CD14-positive monocyte (primary cell): Measurements from ENCODE around the gene ATAD3A. TPM values are rescaled to one million over a fixed set of nuclear protein-coding genes. Genes with fewer than 3 reads are reported as not detected.
A peak's percentile ranks its signal among the peaks of the same experiment; 100 is the strongest.
"Not testable (repeated sequence)": the region's sequence is repeated elsewhere in the genome, so short reads cannot be mapped to it uniquely, and the experiment has no call there.

Experiments used
- DNase-seq, 3 donors: peaks; one replicate each; pipeline ENCODE4 v3.0.0-alpha.2; 2011 to 2022
- H2AFZ ChIP-seq: 2 replicates; pipeline ENCODE4 v1.6.0; 2012; ENCODE audit warnings: mild to moderate bottlenecking, low read depth, low read length, inconsistent platforms; ENCODE audit not compliant: insufficient read depth, poor library complexity, severe bottlenecking
- H3K27ac ChIP-seq, 2 donors: 1 replicate in 1 of 2; 2 replicates in 1 of 2; pipeline ENCODE4 v1.5.1; 2012 to 2013; ENCODE audit warnings: low read length in 2 of 2, control low read depth in 1 of 2, inconsistent platforms in 1 of 2, low read depth in 1 of 2, mild to moderate bottlenecking in 1 of 2
- H3K27me3 ChIP-seq, 2 donors: one replicate each; pipeline versions ENCODE4 v1.6.0 to v1.6.1; 2011 to 2013; ENCODE audit warnings: low read length in 2 of 2; ENCODE audit not compliant: control insufficient read depth in 2 of 2, insufficient read depth in 2 of 2
- H3K36me3 ChIP-seq, 2 donors: replicated peaks in 1 of 2; 1 replicate in 1 of 2; 2 replicates in 1 of 2; pipeline versions ENCODE4 v1.5.1 to v1.6.1; 2012 to 2013; ENCODE audit warnings: low read length in 2 of 2, control low read depth in 1 of 2, inconsistent platforms in 1 of 2, mild to moderate bottlenecking in 1 of 2; ENCODE audit not compliant: insufficient read depth in 2 of 2, control insufficient read depth in 1 of 2
- H3K4me1 ChIP-seq, 2 donors: 1 replicate in 1 of 2; 2 replicates in 1 of 2; pipeline versions ENCODE4 v1.5.1 to v1.6.1; 2012 to 2013; ENCODE audit warnings: low read length in 2 of 2, control low read depth in 1 of 2, inconsistent platforms in 1 of 2, mild to moderate bottlenecking in 1 of 2, moderate library complexity in 1 of 2; ENCODE audit not compliant: insufficient read depth in 2 of 2, control insufficient read depth in 1 of 2
- H3K4me2 ChIP-seq: replicated peaks from 2 replicates; pipeline ENCODE3; 2012; ENCODE audit warnings: low read length, moderate library complexity, mild to moderate bottlenecking; ENCODE audit not compliant: poor library complexity, severe bottlenecking; ENCODE audit errors: extremely low read depth
- H3K4me3 ChIP-seq, 3 experiments: fragments of 200-600 bp in 1 of 3; sonication (generic) in 1 of 3; replicated peaks in 1 of 3; 1 replicate in 2 of 3; 2 replicates in 1 of 3; pipeline ENCODE4 v1.5.1; 2011 to 2013; ENCODE audit warnings: low read length in 3 of 3, mild to moderate bottlenecking in 3 of 3, control low read depth in 2 of 3, low read depth in 2 of 3, inconsistent platforms in 1 of 3, moderate library complexity in 1 of 3
- H3K79me2 ChIP-seq: 2 replicates; pipeline ENCODE4 v1.6.0; 2012; ENCODE audit warnings: mild to moderate bottlenecking, control low read depth, inconsistent platforms, low read length, moderate library complexity; ENCODE audit not compliant: insufficient read depth
- H3K9ac ChIP-seq: 2 replicates; pipeline ENCODE4 v1.6.0; 2017; ENCODE audit warnings: low read length, mild to moderate bottlenecking; ENCODE audit not compliant: insufficient read depth, poor library complexity, severe bottlenecking
- H3K9me3 ChIP-seq, 2 donors: replicated peaks in 1 of 2; 1 replicate in 1 of 2; 2 replicates in 1 of 2; pipeline versions ENCODE4 v1.5.1 to v1.6.1; 2012 to 2013; ENCODE audit warnings: low read length in 2 of 2, control low read depth in 1 of 2; ENCODE audit not compliant: control insufficient read depth in 1 of 2, insufficient read depth in 1 of 2
- H4K20me1 ChIP-seq: 2 replicates; pipeline ENCODE4 v1.6.0; 2012; ENCODE audit warnings: mild to moderate bottlenecking, low read length, control low read depth, moderate library complexity; ENCODE audit not compliant: insufficient read depth
- H3K27ac Mint-ChIP-seq, 7 donors: one replicate each; pipeline ENCODE4 v1.8.0; 2020; ENCODE audit warnings: mild to moderate bottlenecking in 7 of 7, mixed read lengths in 7 of 7, moderate library complexity in 6 of 7, inconsistent platforms in 2 of 7
- H3K27me3 Mint-ChIP-seq, 3 donors: one replicate each; pipeline ENCODE4 v1.8.0; 2021 to 2022; ENCODE audit warnings: low read depth in 3 of 3, mild to moderate bottlenecking in 3 of 3, mixed read lengths in 3 of 3, moderate library complexity in 3 of 3, inconsistent platforms in 1 of 3
- H3K36me3 Mint-ChIP-seq, 2 donors: one replicate each; pipeline ENCODE4 v1.8.0; 2020; ENCODE audit warnings: mixed read lengths in 2 of 2, inconsistent platforms in 1 of 2, mild to moderate bottlenecking in 1 of 2
- H3K4me1 Mint-ChIP-seq: one replicate; pipeline ENCODE4 v1.8.0; 2020; ENCODE audit warnings: mild to moderate bottlenecking, mixed read lengths
- H3K4me3 Mint-ChIP-seq, 2 donors: one replicate each; pipeline ENCODE4 v1.8.0; 2020; ENCODE audit warnings: mild to moderate bottlenecking in 2 of 2, mixed read lengths in 2 of 2, moderate library complexity in 1 of 2
- H3K9me3 Mint-ChIP-seq, 7 donors: one replicate each; pipeline ENCODE4 v1.8.0; 2020 to 2022; ENCODE audit warnings: mixed read lengths in 7 of 7, mild to moderate bottlenecking in 6 of 7, moderate library complexity in 6 of 7, inconsistent platforms in 2 of 7
- WGBS: methylation state at CpG from one replicate; pipeline ENCODE4 v1.1.5; 2013; ENCODE audit warnings: missing lambda C conversion rate; ENCODE audit not compliant: insufficient coverage; 5-methylcytosine and 5-hydroxymethylcytosine counted together
- intact Hi-C, 2 donors: fragments of 100-400 bp; cut with micrococcal nuclease; formaldehyde crosslinking; loops; one replicate each; pipeline versions ENCODE4 v1.15.0 to v1.15.1; 2023
- polyA plus RNA-seq, 3 donors: library from polyadenylated mRNA; depleted of rRNA in 1 of 3; unstranded in 2 of 3; stranded (reverse) in 1 of 3; fragments of 300-500 nt in 2 of 3; fragments of >200 nt in 1 of 3; fragmentation: Illumina TruSeq in 2 of 3; gene quantifications; 1 replicate in 2 of 3; 2 replicates in 1 of 3; pipeline ENCODE4 v1.2.3, GENCODE V29; 2012 to 2021
- TF ChIP-seq, protein P1 (sequence below): fragments of 200-600 bp; IDR thresholded peaks from one replicate; pipeline ENCODE4 v1.8.0; 2022; ENCODE audit warnings: antibody characterized with exemption, mild to moderate bottlenecking

Gene ATAD3A
- polyA plus RNA-seq, 3 donors = 4.1 to 14.0 (median 6.4) TPM

DNA sequence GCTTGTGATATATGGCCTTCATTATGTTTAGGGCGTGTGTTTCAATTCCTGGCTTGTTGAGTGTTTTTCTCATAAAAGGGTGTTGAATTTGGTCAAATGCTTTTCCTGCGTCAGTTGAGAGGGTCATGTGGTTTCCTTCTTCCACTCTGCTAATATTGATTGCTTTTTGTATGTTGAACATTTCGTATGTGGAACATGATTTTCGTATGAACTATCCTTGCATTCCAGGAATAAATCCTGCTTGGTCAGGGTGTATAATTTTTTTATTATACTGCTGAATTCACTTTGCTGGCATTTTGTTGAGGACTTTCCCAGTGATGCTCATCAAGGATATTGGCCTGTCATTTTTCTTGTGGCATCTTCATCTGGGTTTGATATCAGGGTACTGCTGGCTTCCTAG lies 4.7 kb upstream of the ATAD3A start:
- no peak overlapping the region for H3K27ac ChIP-seq
- Mint-ChIP-seq H3K36me3 (no peaks in the 10 kb centered on the region), H3K4me1 (peaks cover 22% of the 10 kb centered on the region), H3K4me3 (no peak overlapping the region), H3K27me3 (no peaks in the 10 kb centered on the region), H3K9me3 (peaks cover 0 to 3% (median 0%) of the 10 kb centered on the region in 7 donors), H3K27ac (peak overlapping the region in 1 of 7 donors; percentile 58)
- peaks cover 20 to 26% of the 10 kb centered on the region in 2 donors for H3K4me1 ChIP-seq
- no peaks in the 10 kb centered on the region for H3K27me3 ChIP-seq
- H3K4me2 ChIP-seq = no peak overlapping the region
- no peak overlapping the region for H3K9ac ChIP-seq
- no peaks in the 10 kb centered on the region for H3K36me3 ChIP-seq
- no peaks in the 10 kb centered on the region for H4K20me1 ChIP-seq
- TF ChIP-seq, protein P1, sequence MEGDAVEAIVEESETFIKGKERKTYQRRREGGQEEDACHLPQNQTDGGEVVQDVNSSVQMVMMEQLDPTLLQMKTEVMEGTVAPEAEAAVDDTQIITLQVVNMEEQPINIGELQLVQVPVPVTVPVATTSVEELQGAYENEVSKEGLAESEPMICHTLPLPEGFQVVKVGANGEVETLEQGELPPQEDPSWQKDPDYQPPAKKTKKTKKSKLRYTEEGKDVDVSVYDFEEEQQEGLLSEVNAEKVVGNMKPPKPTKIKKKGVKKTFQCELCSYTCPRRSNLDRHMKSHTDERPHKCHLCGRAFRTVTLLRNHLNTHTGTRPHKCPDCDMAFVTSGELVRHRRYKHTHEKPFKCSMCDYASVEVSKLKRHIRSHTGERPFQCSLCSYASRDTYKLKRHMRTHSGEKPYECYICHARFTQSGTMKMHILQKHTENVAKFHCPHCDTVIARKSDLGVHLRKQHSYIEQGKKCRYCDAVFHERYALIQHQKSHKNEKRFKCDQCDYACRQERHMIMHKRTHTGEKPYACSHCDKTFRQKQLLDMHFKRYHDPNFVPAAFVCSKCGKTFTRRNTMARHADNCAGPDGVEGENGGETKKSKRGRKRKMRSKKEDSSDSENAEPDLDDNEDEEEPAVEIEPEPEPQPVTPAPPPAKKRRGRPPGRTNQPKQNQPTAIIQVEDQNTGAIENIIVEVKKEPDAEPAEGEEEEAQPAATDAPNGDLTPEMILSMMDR = no peak
- no peak overlapping the region for H2AFZ ChIP-seq
- H3K4me3 ChIP-seq = no peak overlapping the region
- WGBS = 86% methylated on average over 2 of the region's 4 CpGs
- H3K9me3 ChIP-seq = no peaks in the 10 kb centered on the region
- DNase-seq = no peak
- intact Hi-C loops = no loop called here
- no peaks in the 10 kb centered on the region for H3K79me2 ChIP-seq

GRCh38 chr1:1508775-1509464 lies 3.0 kb upstream of the ATAD3A start:
- intact Hi-C loops, H3K4me3 Mint-ChIP-seq, H3K27me3 ChIP-seq, H4K20me1 ChIP-seq, H3K27me3 Mint-ChIP-seq, H2AFZ ChIP-seq, H3K4me2 ChIP-seq, H3K9ac ChIP-seq, H3K9me3 ChIP-seq, H3K27ac ChIP-seq, H3K36me3 ChIP-seq, H3K9me3 Mint-ChIP-seq, DNase-seq, H3K36me3 Mint-ChIP-seq, H3K4me3 ChIP-seq, H3K27ac Mint-ChIP-seq, H3K79me2 ChIP-seq: not testable (repeated sequence)
- peaks cover 28% of the 10 kb centered on the region for H3K4me1 Mint-ChIP-seq
- peaks cover 20 to 28% of the 10 kb centered on the region in 2 donors for H3K4me1 ChIP-seq
- WGBS = 13% methylated on average over 6 of the region's 34 CpGs

DNA sequence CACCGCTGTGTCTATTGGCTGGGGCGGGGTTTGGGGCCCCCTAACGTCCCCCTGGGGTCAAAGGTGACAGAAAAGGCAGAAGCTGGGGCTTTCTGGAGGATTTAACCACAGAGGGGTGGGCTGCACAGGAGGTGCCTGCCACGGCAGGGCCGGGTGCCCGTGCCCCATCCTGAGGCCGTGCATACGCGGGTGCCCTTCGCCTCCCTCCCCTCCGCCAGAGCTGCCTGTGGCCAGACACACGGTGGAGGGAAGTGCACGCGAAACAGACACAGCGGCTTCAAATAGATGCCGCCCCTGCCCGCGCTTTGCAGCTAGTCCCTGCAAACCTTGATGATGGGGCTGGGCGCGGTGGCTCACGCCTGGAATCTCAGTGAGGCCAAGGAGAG lies 2.5 kb upstream of the ATAD3A start:
- H4K20me1 ChIP-seq, H3K27me3 Mint-ChIP-seq, H2AFZ ChIP-seq, H3K27ac ChIP-seq, H3K9ac ChIP-seq, H3K36me3 Mint-ChIP-seq, H3K9me3 ChIP-seq, H3K4me2 ChIP-seq, H3K27me3 ChIP-seq, intact Hi-C loops, H3K36me3 ChIP-seq, H3K9me3 Mint-ChIP-seq, H3K27ac Mint-ChIP-seq, DNase-seq, H3K4me3 Mint-ChIP-seq, H3K79me2 ChIP-seq, H3K4me3 ChIP-seq: not testable (repeated sequence)
- H3K4me1 Mint-ChIP-seq = peaks cover 30% of the 10 kb centered on the region
- peaks cover 20 to 28% of the 10 kb centered on the region in 2 donors for H3K4me1 ChIP-seq
- WGBS = 33% methylated on average over 3 of the region's 21 CpGs
